HG02642 (cell line): ENCODE measurements around the gene HSPB8.

Source experiments
- ATAC-seq: cut with Tn5 transposase; IDR thresholded peaks from one replicate; pipeline ENCODE4 v1.9.1; 2021; ENCODE audit warnings: mild to moderate bottlenecking; ENCODE audit not compliant: unreplicated experiment, poor library complexity

HSPB8 gene, protein sequence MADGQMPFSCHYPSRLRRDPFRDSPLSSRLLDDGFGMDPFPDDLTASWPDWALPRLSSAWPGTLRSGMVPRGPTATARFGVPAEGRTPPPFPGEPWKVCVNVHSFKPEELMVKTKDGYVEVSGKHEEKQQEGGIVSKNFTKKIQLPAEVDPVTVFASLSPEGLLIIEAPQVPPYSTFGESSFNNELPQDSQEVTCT

DNA sequence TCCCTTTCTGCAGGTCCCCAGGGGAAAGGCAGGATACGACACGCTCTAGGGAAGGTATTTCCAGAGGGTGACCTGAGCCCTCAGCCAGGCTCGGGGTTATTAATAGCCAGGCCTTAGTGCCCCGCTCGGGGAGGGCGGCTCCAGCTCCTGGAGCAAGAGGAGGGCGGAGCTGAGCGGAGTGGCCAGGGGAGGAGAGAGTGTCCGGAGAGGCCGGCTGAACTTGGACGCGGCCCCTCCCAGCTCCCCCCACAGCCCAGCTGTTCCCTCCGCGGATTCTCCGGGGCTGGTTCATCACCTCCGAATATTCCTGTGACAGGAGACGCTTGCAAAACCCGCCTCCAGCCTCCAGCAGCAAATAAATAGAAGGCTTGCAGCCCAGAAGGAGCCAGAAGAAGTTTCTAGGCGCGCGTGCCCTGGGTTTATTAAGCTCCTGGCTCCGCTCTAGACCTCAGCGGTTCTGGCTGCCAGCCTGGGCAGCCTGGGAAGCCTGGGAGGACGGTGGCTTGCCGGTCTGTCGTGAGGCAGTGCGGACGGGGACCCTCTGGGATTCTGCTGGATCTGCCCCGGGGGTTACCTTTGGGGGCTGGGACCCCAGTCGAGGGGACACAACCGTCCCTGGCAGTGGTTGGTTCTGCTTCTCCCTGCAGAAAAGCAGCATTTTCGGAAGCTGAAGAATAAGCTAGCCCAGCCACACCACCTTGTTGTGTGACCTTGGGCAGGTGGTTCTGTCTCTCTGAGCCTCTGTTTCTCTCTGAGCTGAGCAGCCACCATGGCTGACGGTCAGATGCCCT is at the start of gene HSPB8:
Gene HSPB8 (plus strand): TSS at position 388 of the 791 bp plus-strand sequence. CDS start 382 bp downstream, at position 770.
- no peak for ATAC-seq

DNA sequence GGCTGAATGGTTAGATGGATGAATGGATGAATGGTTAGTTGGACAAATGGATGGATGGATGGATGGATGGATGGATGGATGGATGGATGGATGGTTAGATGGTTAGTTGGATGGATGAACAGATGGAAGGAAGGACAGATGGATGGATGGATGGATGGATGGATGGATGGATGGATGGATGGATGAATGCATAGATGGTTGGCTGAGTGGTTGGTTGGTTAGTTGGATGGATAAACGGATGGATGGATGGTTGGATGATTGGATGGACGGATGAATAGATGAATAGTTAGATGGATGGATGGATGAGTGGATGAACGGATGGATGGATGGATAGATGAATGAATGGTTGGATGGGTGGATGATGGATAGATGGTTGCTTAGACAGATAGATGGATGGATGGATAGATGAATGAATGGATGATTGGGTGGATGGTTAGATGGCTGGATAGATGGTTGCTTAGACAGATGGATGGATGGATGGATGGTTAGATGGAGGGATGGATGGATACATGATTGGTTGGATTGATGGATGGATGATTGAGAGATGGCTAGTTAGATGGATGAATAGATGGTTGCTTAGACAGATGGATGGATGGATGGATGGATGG is 48.8 kb upstream of the HSPB8 start:
- ATAC-seq, result no peak

DNA sequence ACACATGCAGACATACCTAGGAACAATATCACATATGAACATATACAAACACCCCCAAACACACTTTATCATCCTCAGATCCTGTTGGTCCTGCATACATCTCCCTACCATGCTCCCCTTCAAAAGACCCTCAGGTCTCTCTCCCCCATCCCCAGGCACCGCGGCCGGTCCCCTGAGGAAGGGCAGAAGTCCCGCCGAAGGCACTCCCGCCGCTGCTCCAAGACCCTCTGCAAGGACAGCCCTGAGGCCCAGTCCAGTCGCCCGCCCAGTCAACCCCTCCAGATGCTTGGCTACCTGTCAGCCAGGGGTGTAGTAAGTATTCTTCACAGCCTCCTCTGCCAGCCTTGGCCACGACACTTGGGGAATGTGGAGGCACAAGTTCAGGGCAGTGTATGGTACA is 48.2 kb upstream of the HSPB8 start:
- no peak for ATAC-seq

DNA sequence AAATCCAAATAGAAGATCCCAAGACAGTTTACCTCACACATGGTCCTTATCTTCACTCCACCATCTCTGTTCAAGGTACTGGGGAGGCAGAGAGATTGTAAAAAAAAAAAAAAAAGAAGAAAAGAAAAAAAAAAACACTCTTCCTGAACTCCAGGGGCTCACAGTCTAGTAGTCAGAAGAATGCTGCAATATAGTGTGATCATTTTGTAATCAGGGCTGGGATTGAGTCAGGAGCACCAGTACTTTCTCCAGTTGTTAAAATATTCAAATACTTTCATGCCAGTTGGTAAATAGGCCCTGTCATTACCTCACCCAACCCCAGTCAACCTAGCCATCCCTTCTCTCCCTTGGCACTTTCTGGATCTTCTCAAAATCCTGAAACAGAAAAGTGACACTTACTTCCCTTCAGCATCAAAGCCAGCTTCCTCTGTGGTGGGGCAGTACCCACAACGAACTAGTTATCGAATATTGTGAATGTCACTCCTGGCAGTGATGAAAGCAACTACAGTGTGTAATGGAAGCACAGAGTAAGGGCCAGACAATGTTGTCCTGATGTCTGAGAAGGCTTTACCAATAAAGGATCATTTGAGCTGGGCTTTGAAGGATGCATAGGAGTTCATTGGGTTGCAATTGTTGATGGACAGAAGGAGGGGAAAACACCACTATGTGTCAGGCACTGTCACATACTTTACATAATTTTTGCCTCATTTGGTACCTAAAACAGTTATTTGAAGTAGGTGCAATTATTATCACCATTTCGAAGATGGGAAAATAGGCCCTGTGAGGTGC is 44.3 kb upstream of the HSPB8 start:
- ATAC-seq, result no peak

DNA sequence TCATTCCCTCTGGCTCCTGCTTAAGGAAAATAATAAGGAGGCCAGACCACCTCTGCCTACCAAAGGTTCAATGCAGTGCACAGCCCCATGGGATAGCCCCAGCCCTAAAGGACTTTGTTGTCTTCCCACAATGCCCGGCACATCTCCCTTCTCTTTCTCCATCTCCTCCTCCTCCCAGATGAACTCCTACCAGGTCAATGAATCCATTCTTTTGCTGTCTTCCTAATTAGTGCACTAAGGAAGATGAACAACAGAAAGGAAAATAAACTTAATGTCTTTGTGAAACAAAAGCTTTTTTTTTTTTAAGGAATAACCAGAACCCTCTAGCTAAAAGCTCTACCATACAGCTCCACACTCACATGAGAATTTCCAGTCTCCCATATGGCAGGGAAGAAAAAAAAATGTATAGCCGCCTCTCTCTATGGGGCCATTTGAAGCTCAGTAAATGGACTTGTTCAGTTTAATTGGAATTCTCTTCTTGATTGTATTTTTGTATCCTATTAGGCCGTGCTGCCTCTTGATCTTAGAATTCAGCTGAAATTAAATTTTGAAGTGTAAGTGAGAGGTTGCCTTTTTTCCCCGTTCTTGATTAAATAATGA is 41.8 kb upstream of the HSPB8 start:
- ATAC-seq, result no peak

DNA sequence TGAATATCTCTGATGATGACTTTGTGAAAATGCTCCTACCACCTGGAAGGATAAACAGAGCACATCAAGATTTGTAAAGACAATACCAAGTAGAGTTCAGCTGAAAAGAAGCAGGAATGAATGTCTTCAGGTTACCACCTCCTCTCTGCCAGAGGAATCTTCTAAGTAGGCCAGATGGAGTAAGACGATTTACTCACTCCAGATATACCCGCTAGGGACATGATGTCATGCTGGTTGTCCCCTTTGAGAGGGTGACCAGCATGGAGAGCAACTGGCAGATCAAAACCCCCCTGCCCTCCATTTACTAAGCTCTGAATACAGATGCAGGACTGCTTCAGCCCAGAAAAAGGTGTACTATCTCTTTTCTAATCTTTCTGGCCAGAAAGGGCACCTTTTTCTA is 39.3 kb upstream of the HSPB8 start:
- no peak for ATAC-seq

DNA sequence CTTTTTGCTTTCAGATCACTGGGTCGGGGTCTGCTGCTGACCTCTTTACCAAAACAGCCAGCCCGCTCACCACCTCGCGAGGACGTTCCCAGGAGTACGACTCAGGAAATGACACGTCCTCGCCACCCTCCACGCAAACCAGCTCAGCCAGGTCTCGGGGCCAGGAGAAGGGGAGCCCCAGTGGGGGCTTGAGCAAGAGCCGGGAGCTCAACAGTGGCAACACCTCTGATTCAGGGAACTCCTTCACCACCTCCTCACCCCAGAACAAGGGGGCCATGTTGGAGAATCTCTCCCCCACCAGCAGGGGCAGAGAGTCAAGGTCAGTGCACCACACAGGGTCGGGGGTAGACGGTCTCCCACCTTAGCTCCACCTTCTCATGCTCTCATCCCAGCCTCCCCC is 33.4 kb upstream of the HSPB8 start:
- ATAC-seq, result no peak

DNA sequence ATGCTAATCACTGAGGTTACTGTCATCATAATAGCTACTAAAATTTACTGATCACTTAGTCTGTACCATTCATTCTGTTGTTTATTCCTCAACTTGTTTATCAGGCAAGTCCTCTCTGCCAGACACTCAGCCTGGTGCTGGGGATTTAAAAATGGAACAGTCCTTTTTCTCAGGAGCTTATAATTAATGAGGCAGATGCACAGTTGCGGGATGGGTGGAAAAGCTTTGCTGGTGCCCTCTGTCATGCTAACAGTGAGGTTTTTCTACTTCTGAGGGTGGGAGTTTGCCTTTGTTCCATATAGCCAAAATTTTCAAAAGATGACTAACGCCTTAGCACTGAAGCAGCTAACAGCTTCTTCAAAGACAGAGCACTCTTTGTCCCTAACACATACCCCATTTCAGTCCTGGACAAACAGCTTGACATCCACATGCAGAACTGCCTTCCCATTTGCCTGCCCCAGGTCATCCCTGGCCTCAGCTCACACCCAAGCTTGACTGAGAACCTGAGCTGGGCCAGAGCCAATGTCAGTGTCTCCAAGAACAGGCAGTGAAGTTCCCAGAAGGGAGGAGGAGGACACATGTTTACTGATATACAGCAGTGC is 30.8 kb upstream of the HSPB8 start:
- no peak for ATAC-seq

DNA sequence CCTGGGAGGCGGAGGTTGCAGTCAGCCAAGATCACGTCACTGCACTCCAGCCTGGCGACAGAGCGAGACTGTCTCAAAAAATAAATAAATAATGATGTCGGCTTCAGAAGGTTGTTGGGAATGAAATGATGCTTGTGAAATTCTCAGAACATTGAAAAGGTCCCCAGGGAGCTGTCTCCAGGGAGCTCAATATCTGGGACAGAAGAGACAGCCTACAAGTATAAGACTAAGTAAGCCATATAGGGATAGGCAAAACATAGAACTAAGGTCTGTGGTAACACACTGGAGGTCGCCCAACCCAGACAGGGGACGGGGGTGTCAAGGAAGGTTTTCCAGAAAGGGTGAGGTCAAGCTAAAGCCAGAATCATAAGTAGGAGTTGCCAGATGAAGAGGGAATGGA is 29.5 kb upstream of the HSPB8 start:
- no peak for ATAC-seq

DNA sequence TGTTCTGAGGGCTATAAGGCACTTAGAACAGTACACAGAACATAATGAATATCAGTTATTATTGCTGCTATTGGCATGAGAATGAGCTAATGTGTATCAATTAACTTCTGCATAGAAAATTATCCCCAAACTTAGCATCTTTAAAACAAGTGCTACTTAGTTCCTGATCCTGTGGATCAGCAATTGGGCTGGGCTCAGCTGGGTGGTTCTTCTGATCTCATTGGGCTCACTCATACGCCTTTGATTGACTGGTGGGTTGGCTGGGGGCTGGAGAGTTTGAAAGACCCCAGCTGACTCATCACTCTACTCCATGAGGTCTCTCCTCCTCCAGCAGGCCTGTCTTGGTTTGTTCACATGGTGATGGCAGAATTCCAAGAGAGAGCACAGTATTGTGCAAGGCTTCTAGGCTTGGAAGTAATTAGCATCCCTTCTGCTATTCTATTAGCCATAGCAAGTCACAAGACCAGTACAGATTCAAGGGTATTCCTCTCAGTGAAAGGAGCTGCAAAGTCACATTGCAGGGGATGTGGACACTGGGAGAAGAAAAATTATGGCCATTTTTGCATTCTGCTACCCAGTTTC is 27.2 kb upstream of the HSPB8 start:
- ATAC-seq, result no peak

DNA sequence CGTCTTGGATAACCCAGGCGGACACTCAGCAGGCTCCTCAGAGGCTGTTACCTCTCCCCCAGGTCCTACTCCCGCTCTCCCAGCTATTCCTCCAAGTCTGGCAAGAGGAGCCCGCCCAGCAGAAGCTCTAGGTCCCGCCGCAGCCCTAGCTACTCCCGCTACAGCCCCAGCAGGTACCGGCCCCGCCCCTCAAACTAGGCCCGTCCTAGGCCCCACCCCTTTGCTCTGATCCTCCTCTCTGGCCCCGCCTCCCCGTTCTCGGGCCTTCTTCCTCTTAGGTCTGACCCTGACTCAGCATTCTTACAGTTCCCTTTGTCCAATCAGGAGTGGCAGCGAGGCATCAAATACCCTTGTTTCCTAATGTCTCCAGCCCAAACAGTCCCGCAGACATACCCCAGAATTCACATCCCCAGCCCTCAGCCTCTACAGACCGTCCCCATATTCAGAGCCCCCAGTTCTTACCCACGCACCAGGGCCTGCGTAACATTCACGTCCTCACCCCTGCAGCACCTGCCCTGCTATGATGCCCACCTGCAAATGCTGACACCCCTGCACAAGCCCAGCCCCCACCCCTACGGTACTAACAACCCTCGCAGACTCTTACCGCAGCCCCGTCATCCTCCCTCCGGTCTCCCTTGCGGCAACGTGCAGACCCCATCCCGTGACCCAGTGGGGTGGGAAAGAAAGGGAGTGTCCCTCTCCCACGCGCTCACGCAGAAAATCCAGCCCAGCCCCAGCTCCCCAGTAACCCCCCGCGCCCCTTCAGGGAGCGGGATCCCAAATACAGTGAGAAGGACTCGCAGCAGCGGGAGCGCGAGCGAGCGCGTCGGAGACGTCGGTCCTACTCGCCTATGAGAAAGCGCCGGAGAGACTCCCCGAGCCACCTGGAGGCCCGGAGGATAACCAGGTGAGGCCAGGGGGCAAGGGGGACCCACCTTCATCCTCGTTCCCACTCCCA is 25.0 kb upstream of the HSPB8 start:
- ATAC-seq, result no peak

DNA sequence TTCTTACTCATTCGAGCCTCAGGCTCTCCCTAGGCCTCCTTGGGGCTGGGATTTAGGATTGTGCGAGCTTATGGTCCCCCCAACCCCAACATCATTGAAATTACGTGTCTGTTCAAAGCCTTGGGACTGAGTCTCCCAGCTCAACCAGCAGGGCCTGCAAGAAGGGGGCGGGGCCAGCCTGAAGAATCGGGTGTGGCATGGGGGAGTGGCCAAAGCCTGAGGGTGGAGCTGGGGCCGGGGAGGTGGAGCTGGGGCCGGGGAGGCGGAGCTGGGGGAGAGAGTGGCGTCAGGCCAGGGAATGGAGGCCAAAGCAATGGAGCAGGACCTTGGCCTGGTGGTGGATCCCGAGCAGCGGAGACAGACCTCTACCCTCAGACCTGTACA is 24.3 kb upstream of the HSPB8 start:
- ATAC-seq, result no peak

DNA sequence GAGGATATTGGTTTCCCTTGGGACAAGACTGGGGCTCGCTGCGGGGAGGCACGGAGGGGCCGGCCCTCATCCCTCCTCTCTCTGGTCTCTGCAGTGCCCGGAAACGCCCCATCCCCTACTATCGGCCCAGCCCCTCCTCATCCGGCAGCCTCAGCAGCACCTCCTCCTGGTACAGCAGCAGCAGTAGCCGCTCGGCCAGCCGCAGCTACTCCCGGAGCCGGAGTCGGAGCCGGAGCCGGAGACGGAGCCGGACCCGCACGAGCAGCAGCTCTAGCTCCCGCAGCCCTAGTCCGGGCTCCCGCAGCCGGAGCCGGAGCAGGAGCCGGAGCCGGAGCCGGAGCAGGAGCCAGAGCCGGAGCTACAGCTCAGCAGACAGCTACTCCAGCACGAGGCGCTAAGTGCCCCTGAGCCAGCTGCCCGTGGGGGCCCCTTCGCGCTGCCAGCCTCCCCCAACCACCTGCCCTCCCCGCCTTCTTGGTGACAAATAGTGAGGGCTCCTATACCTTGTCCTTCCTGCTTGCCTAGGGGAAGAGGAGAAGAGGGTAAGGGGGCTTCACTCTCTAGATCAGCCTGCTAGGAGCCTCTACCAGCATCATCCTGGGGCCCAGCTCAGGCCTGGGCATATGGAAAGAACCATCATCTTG is 22.2 kb upstream of the HSPB8 start:
- ATAC-seq, result no peak

DNA sequence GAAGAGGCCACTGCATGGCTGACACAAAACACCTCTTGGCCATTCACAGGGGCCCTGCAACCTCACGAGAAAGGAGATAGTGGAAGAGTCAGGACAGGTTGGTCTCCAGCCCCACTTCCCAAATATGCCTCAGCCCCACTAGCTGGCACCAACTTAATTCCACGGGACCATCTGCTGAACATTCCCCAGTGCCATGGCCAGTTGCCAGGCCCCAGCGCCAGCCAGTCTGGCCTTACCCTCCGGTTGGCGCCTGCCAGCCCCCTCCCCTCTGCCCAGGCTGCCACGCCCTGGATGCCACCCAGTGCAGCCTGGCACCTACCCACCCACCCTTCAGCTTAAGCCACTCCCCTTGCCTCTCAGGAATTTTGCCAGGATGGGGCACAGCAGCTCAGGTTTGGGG is 21.2 kb upstream of the HSPB8 start:
- no peak for ATAC-seq

DNA sequence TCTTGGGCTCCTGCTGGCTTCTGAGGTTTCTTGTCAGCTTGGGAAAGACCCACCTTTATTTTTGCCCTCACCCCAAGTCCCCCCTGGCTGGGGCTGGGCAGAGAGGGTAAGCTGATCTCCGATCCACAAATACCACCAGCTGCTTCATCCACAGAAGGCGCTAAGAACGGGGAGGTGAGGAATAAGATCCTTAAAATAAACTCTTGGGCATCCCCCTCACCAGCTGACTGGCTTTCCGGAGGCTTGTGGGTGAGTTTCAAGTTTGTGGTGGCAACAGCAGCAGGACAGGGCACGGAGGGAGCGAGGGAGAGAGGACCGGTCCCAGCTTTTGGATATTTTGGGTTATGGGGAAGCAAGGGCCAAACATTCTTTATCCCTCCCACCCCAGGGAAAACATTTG is 20.8 kb upstream of the HSPB8 start:
- no peak for ATAC-seq

DNA sequence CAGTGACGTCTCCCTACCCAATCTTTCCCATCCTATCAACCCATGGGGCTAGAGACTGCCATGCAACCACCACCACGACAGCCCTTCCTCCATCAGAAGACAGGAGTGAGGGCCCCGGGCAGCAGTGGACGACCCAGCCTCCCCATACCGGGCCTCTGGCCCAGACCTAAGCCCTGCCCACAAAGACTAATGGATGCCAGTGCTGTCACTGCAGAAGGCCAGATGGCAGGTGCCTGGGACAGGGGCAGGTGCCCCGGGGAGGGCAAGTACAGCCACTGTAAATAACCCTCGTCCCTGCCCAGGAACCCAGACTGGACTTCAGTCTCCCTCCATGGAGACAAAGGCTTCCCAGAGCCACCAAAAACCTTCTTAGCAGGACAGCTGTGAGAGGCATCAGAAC is 20.3 kb upstream of the HSPB8 start:
- ATAC-seq, result no peak

DNA sequence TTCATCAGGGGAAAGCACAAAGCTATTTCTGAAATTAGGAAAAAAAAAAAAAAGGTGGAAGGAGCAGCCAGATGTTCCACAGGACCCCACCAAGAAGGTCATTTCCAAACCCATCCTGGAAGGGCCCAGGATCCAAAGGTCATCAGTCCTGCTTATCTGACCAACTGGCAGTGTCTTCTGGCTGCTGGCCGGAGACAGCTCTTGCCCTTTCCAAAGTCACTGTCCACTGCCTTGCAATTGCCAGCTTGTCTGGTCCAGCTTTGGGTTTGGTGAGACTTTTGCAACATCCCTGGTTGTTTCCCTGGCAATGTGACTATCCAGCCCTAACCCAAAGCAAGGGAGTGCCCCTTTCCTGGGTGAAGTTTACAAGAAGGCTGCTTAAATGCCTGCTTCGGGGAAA is 18.9 kb upstream of the HSPB8 start:
- no peak for ATAC-seq

DNA sequence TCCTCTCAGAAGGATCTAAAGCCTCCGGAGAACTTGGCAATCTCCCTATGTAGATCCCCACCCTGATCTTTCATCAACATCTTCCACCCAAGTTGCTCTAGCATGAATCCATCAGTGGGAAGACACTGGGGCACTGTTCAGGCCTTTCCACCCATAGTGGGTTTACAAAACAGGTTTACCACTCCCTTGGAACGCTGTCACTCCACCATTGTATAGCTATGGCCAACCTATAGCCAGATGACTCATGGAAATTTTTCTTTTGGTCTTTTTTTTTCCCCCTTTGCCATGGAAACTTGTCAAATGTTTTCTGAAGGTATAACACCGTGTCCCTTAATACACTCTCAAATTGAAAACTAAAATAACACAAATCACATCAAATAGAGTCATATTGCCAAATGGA is 10.8 kb upstream of the HSPB8 start:
- no peak for ATAC-seq
